SK-N-SH (cell line): ENCODE results near the gene THSD7B. TPM values are rescaled to one million over a fixed set of nuclear protein-coding genes. Genes with fewer than 3 reads are reported as not detected.
A peak's percentile ranks its signal among the peaks of the same experiment; 100 is the strongest.

Source experiments
- CTCF ChIA-PET: fragments of 300-600, 350-600 bp; formaldehyde crosslinking; extraction: SDS; loops from one replicate; lab custom pipeline; 2021; lab: Yijun Ruan, JAX
- POLR2A ChIA-PET: fragments of 350-600 bp; sonication (Branson Sonifier 250); formaldehyde crosslinking; extraction: SDS; loops from one replicate; lab custom pipeline; 2020; ENCODE audit warnings: antibody characterized with exemption, inconsistent platforms; lab: Yijun Ruan, JAX
- DNase-seq: peaks from one replicate; pipeline ENCODE4 v3.0.0; 2012
- H2AFZ ChIP-seq: fragments of 200-600 bp; sonication (generic); 2 replicates; pipeline ENCODE4 v1.8.1; 2016; ENCODE audit warnings: antibody characterized with exemption, mild to moderate bottlenecking, low read depth
- H3F3A ChIP-seq: fragments of 200-600 bp; sonication (generic); replicated peaks from 2 replicates; pipeline ENCODE3; 2016; ENCODE audit warnings: antibody characterized with exemption, mild to moderate bottlenecking; ENCODE audit not compliant: insufficient read depth
- H3K27ac ChIP-seq, 2 experiments: fragments of 200-500 bp in 1 of 2; fragments of 200-600 bp in 1 of 2; sonication (Bioruptor generic) in 1 of 2; sonication (generic), shearing (Covaris generic) in 1 of 2; 2 replicates each; pipeline versions ENCODE4 v1.5.1 to v1.6.1; 2014 to 2016; ENCODE audit warnings: low read depth in 2 of 2, inconsistent platforms in 1 of 2, low read length in 1 of 2, mild to moderate bottlenecking in 1 of 2, mixed read lengths in 1 of 2
- H3K27me3 ChIP-seq: fragments of 200-600 bp; sonication (generic), shearing (Covaris generic); 2 replicates; pipeline ENCODE4 v1.6.1; 2016; ENCODE audit warnings: mixed run types; ENCODE audit not compliant: insufficient read depth
- H3K36me3 ChIP-seq, 2 experiments: fragments of 200-500 bp in 1 of 2; fragments of 200-600 bp in 1 of 2; sonication (Bioruptor generic) in 1 of 2; sonication (generic) in 1 of 2; replicated peaks in 1 of 2; 2 replicates each; pipeline versions ENCODE3 to v1.5.1; 2014 to 2016; ENCODE audit warnings: low read length in 1 of 2, mild to moderate bottlenecking in 1 of 2; ENCODE audit not compliant: insufficient read depth in 2 of 2, control insufficient read depth in 1 of 2
- H3K4me1 ChIP-seq, 2 experiments: fragments of 200-500 bp in 1 of 2; fragments of 200-600 bp in 1 of 2; sonication (Bioruptor generic) in 1 of 2; sonication (generic), shearing (Covaris generic) in 1 of 2; 2 replicates each; pipeline versions ENCODE4 v1.5.1 to v1.6.1; 2014 to 2016; ENCODE audit warnings: low read depth in 1 of 2, low read length in 1 of 2, mixed run types in 1 of 2; ENCODE audit not compliant: insufficient read depth in 2 of 2, control insufficient read depth in 1 of 2
- H3K4me2 ChIP-seq: fragments of 200-600 bp; sonication (generic), shearing (Covaris generic); 2 replicates; pipeline ENCODE4 v1.6.1; 2017; ENCODE audit warnings: mixed run types
- H3K4me3 ChIP-seq, 2 experiments: fragments of 200-500 bp in 1 of 2; fragments of 200-600 bp in 1 of 2; sonication (Bioruptor generic) in 1 of 2; sonication (generic), shearing (Covaris generic) in 1 of 2; 2 replicates each; pipeline versions ENCODE4 v1.5.1 to v1.8.1; 2014 to 2016; ENCODE audit warnings: low read depth in 2 of 2, inconsistent platforms in 1 of 2, low read length in 1 of 2, mild to moderate bottlenecking in 1 of 2, mixed read lengths in 1 of 2, moderate library complexity in 1 of 2
- H3K79me2 ChIP-seq: fragments of 200-600 bp; sonication (generic); 2 replicates; pipeline ENCODE4 v1.8.1; 2017; ENCODE audit warnings: mild to moderate bottlenecking; ENCODE audit not compliant: insufficient read depth
- H3K9ac ChIP-seq: fragments of 200-600 bp; sonication (generic); 2 replicates; pipeline ENCODE4 v1.6.1; 2017; ENCODE audit warnings: mixed run types
- H3K9me2 ChIP-seq: fragments of 200-600 bp; sonication (generic); 2 replicates; pipeline ENCODE4 v1.6.1; 2017; ENCODE audit warnings: mixed run types
- H3K9me3 ChIP-seq: fragments of 200-600 bp; sonication (generic); 2 replicates; pipeline ENCODE4 v1.6.1; 2017; ENCODE audit warnings: mixed run types, mild to moderate bottlenecking, moderate library complexity
- H4K20me1 ChIP-seq: fragments of 200-600 bp; sonication (generic); 2 replicates; pipeline ENCODE4 v1.6.1; 2017; ENCODE audit warnings: mild to moderate bottlenecking, mixed run types; ENCODE audit not compliant: insufficient read depth
- CTCF ChIP-seq: fragments of 200-600 bp; sonication (generic); IDR thresholded peaks from 2 replicates; pipeline ENCODE4 v1.6.1; 2017; ENCODE audit warnings: antibody characterized with exemption, mild to moderate bottlenecking, moderate library complexity
- EP300 ChIP-seq, 2 experiments: IDR thresholded peaks; 2 replicates each; pipeline versions ENCODE4 v1.4.0 to v1.6.1; 2012; ENCODE audit warnings: borderline replicate concordance in 1 of 2, low read depth in 1 of 2, low read length in 1 of 2
- FOXJ3 ChIP-seq: sonication (generic); formaldehyde crosslinking; IDR thresholded peaks from 2 replicates; pipeline ENCODE4 v1.5.1; 2020; ENCODE audit warnings: mild to moderate bottlenecking, missing genetic modification reagents
- JUND ChIP-seq: IDR thresholded peaks from 2 replicates; pipeline ENCODE4 v1.4.0; 2012
- NFIC ChIP-seq: IDR thresholded peaks from 2 replicates; pipeline ENCODE4 v1.4.0; 2012; ENCODE audit warnings: borderline replicate concordance
- PBX3 ChIP-seq: IDR thresholded peaks from 2 replicates; pipeline ENCODE4; 2012
- RAD21 ChIP-seq: IDR thresholded peaks from 2 replicates; pipeline ENCODE4 v1.6.1; 2012; ENCODE audit warnings: mild to moderate bottlenecking, low read length
- RFX5 ChIP-seq: IDR thresholded peaks from 2 replicates; pipeline ENCODE4 v1.6.1; 2012; ENCODE audit warnings: mild to moderate bottlenecking, improper control_type of control experiment, low read length
- SMC3 ChIP-seq: IDR thresholded peaks from 2 replicates; pipeline ENCODE4 v1.6.1; 2012; ENCODE audit warnings: low read depth, low read length, improper control_type of control experiment
- YY1 ChIP-seq: IDR thresholded peaks from 2 replicates; pipeline ENCODE4 v1.4.0; 2012; ENCODE audit warnings: low read depth, mild to moderate bottlenecking
- WGBS: methylation state at CpG from one replicate; pipeline ENCODE4 v1.1.6; 2017; ENCODE audit warnings: low lambda C conversion rate; 5-methylcytosine and 5-hydroxymethylcytosine counted together
- polyA plus RNA-seq, 3 experiments: library from polyadenylated mRNA; depleted of rRNA; stranded (reverse); fragments of >200 nt; gene quantifications; 2 replicates each; pipeline ENCODE4 v1.2.3, GENCODE V29; 2012
- TF ChIP-seq, protein P1 (sequence below): IDR thresholded peaks from 2 replicates; pipeline ENCODE4 v1.4.0; 2012; ENCODE audit warnings: low read depth

Gene THSD7B
- polyA plus RNA-seq, 1 of the 3 experiments (the other 2 are of a cell fraction), result not detected

GRCh38 chr2:136929531-136929930 lies 164.2 kb downstream of the THSD7B start (continued):
- TF ChIP-seq FOXJ3 (CRISPR knock-in tag), result no peak
- TF ChIP-seq YY1, result no peak
- no peak for TF ChIP-seq RFX5
- TF ChIP-seq CTCF, result no peak
- TF ChIP-seq SMC3, result no peak
- TF ChIP-seq NFIC, result no peak
- no peak for TF ChIP-seq JUND

DNA sequence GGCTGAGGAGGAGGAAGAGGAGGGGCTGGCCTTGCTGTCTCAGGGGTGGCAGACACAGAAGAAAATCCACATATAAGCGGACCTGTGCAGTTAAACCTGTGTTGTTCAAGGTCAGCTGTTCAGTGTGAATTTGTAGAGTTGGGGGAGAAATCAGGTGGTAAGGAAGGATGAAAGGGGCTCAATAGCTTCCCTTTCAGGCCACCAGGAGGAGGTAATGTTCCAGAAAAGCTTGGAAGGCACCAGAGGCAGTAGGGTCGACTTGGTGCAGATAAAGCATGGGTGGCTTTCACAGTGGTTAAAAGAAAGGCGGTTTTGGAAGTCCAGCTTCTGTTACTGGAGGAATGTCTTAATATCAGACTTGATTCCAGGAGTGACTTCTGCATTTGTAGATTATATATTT lies 167.4 kb downstream of the THSD7B start:
- Histone ChIP-seq H3K9me2 (no peaks in the 10 kb centered on the region), H3K4me3 (no peak overlapping the region), H3K36me3 (no peaks in the 10 kb centered on the region), H3K79me2 (no peaks in the 10 kb centered on the region), H3K4me1 (peaks cover 0 to 2% of the 10 kb centered on the region in 2 experiments; a peak in 2 of 4 replicates), H3K9me3 (no peaks in the 10 kb centered on the region), H3F3A (no peaks in the 10 kb centered on the region), H2AFZ (no peak overlapping the region), H3K4me2 (no peak overlapping the region), H3K27me3 (no peaks in the 10 kb centered on the region), H3K27ac (no peak overlapping the region), H3K9ac (no peak overlapping the region), H4K20me1 (no peaks in the 10 kb centered on the region)
- 26% methylated on average over 3 of the region's 3 CpGs for WGBS
- ChIA-PET POLR2A (no interaction called here), CTCF (interaction anchor here (0.7 to 7.6 kb wide), 21 partner anchors 11 to 909 kb away, joined by 3 to 64 read pairs (median 3); no protein-coding TSS in a partner anchor)
- DNase-seq, result peak; percentile 49
- peak; percentile 86 for TF ChIP-seq SMC3
- peak; percentile 63 for TF ChIP-seq CTCF
- TF ChIP-seq RAD21, result peak; percentile 92
- TF ChIP-seq, protein P1, sequence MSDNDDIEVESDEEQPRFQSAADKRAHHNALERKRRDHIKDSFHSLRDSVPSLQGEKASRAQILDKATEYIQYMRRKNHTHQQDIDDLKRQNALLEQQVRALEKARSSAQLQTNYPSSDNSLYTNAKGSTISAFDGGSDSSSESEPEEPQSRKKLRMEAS, result no peak
- no peak for TF ChIP-seq EP300 (IDR thresholded peaks at IDR 0.05; ENCODE audit: borderline replicate concordance in 1 of 2, low read depth in 1 of 2, low read length in 1 of 2)
- no peak for TF ChIP-seq PBX3
